SK-N-MC (cell line): ENCODE data around the gene ZNHIT1.
A peak's percentile ranks its signal among the peaks of the same experiment; 100 is the strongest.

Experiments
- DNase-seq: peaks from one replicate; pipeline ENCODE4 v3.0.0-alpha.2; 2011; ENCODE audit warnings: low read depth, low spot score
- H3K27ac ChIP-seq: fragments of 200-600 bp; sonication (generic); 2 replicates; pipeline ENCODE4 v1.5.1; 2016; ENCODE audit warnings: mixed run types
- H3K36me3 ChIP-seq: fragments of 200-600 bp; sonication (generic); 2 replicates; pipeline ENCODE4 v1.6.1; 2017; ENCODE audit warnings: antibody characterized with exemption, low read length, mixed read lengths; ENCODE audit not compliant: insufficient read depth
- H3K4me3 ChIP-seq: fragments of 200-600 bp; sonication (generic); 2 replicates; pipeline ENCODE4 v1.5.1; 2016
- H3K9ac ChIP-seq: fragments of 200-600 bp; sonication (generic); 2 replicates; pipeline ENCODE4 v1.8.0; 2017; ENCODE audit warnings: mixed run types, mixed read lengths; ENCODE audit not compliant: insufficient read length
- H3K9me3 ChIP-seq: fragments of 200-600 bp; sonication (generic); 2 replicates; pipeline ENCODE4 v1.6.1; 2017; ENCODE audit warnings: low read depth, mild to moderate bottlenecking, antibody characterized with exemption, low read length, moderate library complexity, mixed read lengths
- EZH2 ChIP-seq: fragments of 200-600 bp; sonication (generic); IDR thresholded peaks from one replicate; pipeline ENCODE4 v1.6.1; 2017; ENCODE audit warnings: antibody characterized with exemption
- FOXP2 ChIP-seq: optimal IDR thresholded peaks from 2 replicates; pipeline ENCODE3; 2011; ENCODE audit warnings: mild to moderate bottlenecking, moderate library complexity; ENCODE audit not compliant: insufficient read depth; ENCODE audit errors: extremely low read length, control extremely low read depth
- POLR2AphosphoS5 ChIP-seq: IDR thresholded peaks from 2 replicates; pipeline ENCODE4 v1.6.1; 2012; ENCODE audit warnings: mild to moderate bottlenecking, low read depth, low read length, borderline replicate concordance

The ZNHIT1 gene

DNA sequence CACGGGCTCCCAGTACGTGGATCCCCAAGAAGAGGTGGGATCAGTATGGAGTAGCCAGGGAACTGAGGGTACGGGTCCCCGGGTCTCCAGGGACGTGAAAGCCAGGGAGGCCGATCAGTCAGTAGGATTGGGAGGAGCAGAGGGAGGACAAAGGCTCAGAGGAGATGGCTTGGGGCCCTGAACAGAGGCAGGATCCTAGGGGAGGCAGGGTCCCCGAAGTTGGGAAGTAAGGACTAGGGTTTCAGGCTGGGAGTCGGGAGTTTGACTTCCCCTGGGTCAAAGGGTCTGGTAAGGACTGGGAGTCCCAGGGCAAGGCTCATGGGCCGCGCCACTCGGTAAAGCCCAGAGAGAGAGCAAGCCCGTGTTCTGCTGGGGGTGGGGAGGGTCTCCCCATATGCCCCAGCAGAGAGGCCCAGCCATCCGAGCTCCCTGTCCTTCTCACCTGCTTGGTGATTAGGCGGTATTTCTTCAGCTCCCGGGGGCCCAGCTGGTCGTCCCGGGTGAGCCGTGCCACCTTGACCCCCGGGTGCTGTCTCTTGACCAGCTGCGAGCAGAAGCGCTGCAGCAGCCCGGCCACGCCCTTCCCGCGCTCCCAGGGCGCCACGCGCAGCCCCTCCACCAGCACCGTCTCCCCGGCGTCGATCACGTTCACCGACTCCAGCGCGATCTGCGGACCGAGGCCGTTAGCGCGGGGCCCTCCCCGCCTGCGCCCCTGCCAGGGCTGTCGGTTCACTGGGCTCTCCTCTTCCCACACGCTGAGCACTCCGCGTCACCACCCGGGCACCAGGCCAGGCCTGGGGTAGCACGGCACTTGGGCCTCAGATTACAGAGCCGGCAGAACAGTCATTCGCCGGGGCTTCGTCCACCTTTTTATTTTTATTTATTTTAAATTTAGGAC lies 44.9 kb upstream of the ZNHIT1 start:
- H3K36me3 ChIP-seq, result no peaks in the 10 kb centered on the region
- no peak overlapping the region for H3K27ac ChIP-seq
- no peak for TF ChIP-seq EZH2
- TF ChIP-seq POLR2AphosphoS5, result no peak
- TF ChIP-seq FOXP2, result no peak
- DNase-seq, result no peak
- H3K9me3 ChIP-seq, result no peaks in the 10 kb centered on the region
- peak overlapping the region; percentile 70 for H3K4me3 ChIP-seq
- H3K9ac ChIP-seq, result no peak overlapping the region

DNA sequence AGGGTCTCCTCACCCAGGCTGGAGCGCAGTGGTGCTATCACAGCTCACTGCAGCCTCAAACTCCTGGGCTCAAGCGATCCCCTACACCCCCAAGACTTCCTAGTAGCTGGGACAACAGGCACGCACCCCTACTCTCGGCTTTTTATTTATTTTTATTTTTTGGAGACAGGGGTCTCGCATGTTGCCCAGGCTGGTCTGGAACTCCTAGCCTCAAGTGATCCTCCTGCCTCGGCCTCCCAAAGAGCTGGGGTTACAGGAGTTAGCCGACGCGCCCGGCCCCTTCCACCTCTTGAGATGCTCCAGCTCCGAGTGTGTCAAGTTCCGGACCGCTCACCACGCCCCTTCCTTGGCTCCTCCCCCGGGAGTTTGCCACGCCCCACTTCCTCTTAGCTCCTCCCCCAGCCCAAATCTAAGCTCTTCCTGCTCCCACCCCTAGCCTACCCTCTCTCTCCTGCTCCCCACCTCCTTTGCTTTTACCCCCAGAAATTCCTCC lies 44.2 kb upstream of the ZNHIT1 start:
- no peak for TF ChIP-seq POLR2AphosphoS5
- TF ChIP-seq EZH2, result no peak
- TF ChIP-seq FOXP2, result no peak
- no peaks in the 10 kb centered on the region for H3K9me3 ChIP-seq
- no peak for DNase-seq
- no peak overlapping the region for H3K27ac ChIP-seq
- H3K36me3 ChIP-seq, result no peaks in the 10 kb centered on the region
- peak overlapping the region; percentile 70 for H3K4me3 ChIP-seq
- H3K9ac ChIP-seq, result no peak overlapping the region

DNA sequence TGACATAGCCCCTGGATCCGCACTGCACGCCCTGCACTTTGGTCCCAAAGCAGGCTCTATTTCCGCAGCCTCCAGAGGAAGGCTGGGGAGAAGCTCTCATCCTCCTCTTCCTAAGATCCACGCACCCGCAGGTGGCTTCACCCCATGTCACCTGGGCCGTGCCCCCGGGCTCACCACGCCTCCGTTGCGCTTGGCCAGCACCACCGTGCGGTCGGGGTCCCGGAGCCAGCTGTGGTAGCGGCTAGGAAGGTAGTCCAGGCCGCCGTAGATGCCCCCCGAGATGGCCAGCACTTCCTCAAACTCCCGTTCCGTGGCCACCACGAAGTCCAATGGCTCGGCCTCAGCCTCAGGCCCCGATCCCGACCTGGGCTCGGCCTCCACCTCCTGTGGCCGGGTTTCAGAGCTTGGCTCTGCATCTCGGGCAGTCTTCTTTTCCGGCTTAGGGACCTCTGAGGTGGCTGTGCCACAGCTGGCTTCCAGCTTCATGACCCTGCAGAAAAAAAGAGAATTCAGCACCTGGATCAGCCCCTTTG lies 43.6 kb upstream of the ZNHIT1 start:
- Histone ChIP-seq H3K27ac (no peak overlapping the region), H3K4me3 (peak overlapping the region; percentile 70; the same call in 1 of the 2 replicates), H3K36me3 (no peaks in the 10 kb centered on the region), H3K9me3 (no peaks in the 10 kb centered on the region), H3K9ac (no peak overlapping the region)
- TF ChIP-seq POLR2AphosphoS5, result no peak
- no peak for TF ChIP-seq EZH2
- no peak for TF ChIP-seq FOXP2
- no peak for DNase-seq

DNA sequence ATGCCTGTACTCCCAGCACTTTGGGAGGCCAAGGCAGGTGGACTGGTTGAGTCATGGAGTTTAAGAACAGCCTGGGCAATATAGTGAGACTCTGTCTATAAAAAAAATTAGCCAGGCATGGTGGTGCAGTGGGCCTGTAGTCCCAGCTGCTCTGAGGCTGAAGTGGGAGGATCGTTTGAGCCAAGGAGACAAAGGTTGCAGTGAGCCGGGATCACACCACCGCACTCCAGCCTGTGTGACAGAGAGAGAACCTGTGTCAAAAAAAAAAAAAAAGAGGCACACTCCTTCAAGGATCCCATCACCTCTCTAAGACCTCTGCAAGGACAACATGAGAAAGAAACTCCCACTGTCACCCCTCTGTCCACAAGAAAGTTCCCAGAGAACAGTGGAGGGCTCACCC lies 42.3 kb upstream of the ZNHIT1 start:
- no peaks in the 10 kb centered on the region for H3K9me3 ChIP-seq
- TF ChIP-seq EZH2 (no peak), POLR2AphosphoS5 (no peak), FOXP2 (no peak)
- no peak for DNase-seq
- no peak overlapping the region for H3K9ac ChIP-seq
- H3K36me3 ChIP-seq, result no peaks in the 10 kb centered on the region
- no peak overlapping the region for H3K27ac ChIP-seq
- H3K4me3 ChIP-seq, result no peak overlapping the region

DNA sequence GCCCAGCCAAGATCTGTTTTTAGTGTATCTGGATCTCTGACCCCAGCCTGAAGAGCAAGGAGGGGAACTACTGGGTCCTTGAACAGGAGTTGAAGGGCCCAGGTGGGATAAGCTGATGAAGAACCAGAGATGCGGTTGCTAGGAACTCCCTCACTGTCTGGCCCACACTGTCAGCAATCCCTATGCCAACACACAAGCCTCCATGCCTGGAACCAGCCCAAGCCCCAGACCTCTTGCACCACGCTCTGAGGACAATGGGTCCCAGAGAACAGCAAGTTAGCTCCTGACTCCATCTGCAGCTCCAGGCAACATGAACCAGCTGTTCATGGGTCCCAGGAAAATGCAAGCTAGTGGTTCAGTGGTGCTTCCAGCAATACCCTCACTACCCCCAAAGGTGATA lies 40.3 kb upstream of the ZNHIT1 start:
- no peak for DNase-seq
- H3K36me3 ChIP-seq, result no peaks in the 10 kb centered on the region
- no peak overlapping the region for H3K4me3 ChIP-seq
- no peak overlapping the region for H3K9ac ChIP-seq
- no peak overlapping the region for H3K27ac ChIP-seq
- no peaks in the 10 kb centered on the region for H3K9me3 ChIP-seq
- TF ChIP-seq POLR2AphosphoS5 (no peak), EZH2 (no peak), FOXP2 (no peak)

DNA sequence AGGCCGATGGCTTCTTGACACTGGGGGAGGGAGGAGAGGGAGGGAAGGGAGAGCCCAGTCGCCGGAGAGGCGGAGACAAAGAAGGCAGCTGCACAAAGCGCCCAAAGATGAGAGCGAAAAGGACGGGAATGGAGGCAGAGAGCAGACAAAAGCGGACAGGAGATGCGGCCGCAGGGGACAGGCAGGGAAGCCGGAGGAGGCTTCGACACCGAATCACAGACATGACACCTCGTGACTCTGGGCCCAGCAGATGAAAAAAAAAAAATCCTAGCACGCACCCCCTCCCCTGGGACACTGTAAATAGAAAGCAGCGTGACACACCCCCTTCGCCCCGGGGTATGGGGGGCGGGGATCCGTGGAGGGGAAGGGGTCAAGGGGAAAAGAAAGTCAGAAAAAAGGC lies 38.8 kb upstream of the ZNHIT1 start:
- Histone ChIP-seq H3K27ac (no peak overlapping the region), H3K9ac (peak overlapping the region; percentile 37), H3K9me3 (no peaks in the 10 kb centered on the region), H3K36me3 (no peaks in the 10 kb centered on the region), H3K4me3 (peak overlapping the region; percentile 75)
- no peak for DNase-seq
- no peak for TF ChIP-seq EZH2
- no peak for TF ChIP-seq POLR2AphosphoS5
- no peak for TF ChIP-seq FOXP2

DNA sequence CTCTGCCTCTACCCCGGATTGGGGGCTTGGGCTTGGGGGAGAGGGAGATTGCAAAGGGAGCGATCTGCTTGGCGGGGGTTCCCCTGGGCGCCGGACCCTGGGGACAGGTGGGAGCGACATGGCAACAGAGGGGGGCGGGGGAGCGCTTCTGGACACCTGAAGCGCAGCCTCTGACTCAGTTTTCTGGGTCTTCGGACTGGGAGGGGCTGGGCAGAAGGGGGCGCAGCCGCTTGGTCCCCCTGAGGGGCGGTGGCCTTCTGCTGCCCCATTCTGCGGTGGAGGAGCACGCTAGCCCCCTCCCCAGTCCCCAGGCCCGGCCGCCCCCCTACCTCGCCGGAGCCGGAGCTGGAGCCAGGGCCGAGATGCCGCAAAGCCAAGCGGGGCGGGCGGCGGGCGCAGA lies 38.3 kb upstream of the ZNHIT1 start:
- H3K9me3 ChIP-seq, result no peaks in the 10 kb centered on the region
- no peaks in the 10 kb centered on the region for H3K36me3 ChIP-seq
- no peak for DNase-seq
- no peak overlapping the region for H3K9ac ChIP-seq
- TF ChIP-seq EZH2, result no peak
- no peak for TF ChIP-seq FOXP2
- no peak for TF ChIP-seq POLR2AphosphoS5
- peak overlapping the region; percentile 75 for H3K4me3 ChIP-seq
- no peak overlapping the region for H3K27ac ChIP-seq

DNA sequence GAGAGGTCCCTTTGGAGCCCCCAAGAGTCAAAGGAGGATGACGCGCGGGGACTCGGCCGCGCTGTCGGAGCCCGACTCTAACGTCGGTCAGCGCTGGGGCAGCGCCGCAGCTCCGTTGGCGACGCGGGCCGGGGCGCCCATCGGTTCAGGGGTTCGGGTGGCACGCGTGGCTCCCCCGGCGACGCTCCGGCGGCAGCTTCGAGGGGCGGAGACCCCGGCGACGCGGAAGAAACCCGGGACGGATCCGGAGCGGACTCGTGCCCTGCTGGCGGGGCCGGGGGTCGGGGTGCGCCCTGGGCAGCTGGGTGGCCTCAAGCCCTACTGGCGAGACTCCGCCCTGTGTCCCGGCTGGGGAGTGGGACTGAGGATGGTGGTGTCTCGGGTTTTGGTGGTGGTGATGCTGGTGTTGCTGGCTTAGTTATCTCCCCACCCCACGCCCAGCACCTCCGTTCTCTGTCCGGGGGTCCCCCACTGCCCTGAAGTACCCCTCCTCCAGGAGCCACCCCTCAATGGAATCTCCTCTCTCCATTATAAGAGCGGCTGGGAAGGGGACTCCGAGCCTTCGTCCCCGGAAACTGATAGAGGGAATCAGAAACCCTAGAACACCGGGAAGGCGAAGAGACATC lies 37.7 kb upstream of the ZNHIT1 start, which contains the start of gene NAT16:
TSS of gene NAT16 (minus strand) at position 164 of the 626 bp plus-strand sequence. CDS start 5,486 bp downstream, outside the sequence.
- DNase-seq, result no peak
- TF ChIP-seq FOXP2 (no peak), EZH2 (no peak), POLR2AphosphoS5 (no peak)
- H3K9me3 ChIP-seq, result no peaks in the 10 kb centered on the region
- no peaks in the 10 kb centered on the region for H3K36me3 ChIP-seq
- peak within 1 kb of the TSS; percentile 75 for H3K4me3 ChIP-seq
- H3K9ac ChIP-seq, result peak within 1 kb of the TSS; percentile 37
- H3K27ac ChIP-seq, result no peak within 1 kb of the TSS
